GM19438 (cell line): ENCODE results near the gene HDAC4.

Source experiments
- ATAC-seq: cut with Tn5 transposase; IDR thresholded peaks from one replicate; pipeline ENCODE4 v1.9.1; 2021; ENCODE audit warnings: low read depth; ENCODE audit not compliant: unreplicated experiment

HDAC4 gene

DNA sequence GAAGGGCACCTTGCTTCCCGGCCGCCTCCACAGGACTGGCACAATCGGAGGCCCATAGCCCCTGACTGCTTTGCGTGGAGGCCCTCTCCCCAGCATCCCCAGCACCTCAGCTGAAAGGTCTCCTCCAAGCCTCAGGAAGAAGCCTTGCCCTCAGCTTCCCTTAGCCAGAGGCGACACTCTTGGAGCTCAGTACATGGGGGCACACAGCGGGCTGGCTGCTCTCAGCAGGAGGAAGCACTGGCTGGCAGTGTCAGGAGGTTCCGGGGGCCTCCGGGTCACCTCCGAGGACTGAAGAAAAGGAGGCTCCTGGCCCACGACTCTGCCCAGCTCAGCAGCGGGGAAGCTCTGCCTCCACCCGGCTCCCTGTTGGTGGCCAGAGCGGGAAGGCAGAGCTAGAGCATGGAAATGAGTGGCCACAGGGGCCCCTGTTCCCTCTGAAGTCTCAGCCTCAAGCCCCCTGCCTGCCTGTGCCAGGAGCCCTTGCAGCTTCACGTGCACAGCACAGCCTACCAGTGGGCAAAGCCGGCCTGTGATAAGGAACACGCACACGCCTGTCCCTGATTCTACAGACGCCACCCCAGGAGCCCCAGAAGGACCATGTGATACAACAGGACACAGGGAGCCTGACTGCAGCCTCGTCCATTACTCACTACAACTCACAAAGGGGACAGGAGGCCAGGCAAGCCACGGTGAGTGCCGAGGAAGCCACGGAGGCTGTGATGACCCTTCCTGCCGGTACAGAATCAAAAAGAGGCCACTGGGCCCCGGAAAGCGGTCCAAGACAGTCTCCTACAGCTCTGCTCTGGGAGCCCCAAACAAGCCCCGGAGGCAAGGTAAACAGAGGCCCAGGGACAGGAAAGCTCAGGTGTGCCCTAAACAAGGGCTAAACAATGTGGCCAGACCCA, 15.5 kb downstream of the HDAC4 start:
- no peak for ATAC-seq

DNA sequence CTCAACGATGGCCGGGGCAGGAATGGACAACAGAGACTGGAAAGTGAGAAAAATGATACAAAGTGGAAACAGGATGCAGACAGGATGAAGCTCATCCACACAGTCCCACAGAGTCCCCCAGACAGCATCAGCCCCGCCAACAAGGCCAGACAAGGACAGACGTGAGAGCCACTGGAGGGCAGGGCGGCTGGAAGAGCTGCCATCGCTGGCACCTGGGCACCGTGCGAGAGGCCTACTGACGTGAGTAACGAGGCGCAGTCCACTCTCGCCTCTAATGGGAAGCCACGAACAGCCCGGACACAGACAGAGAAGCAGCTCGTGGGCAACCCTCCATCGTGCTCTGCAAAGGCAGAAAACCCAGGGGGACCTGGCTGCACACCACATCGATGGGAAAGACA, 17.1 kb downstream of the HDAC4 start:
- ATAC-seq = no peak

GRCh38 chr2:239383036-239383758, 17.6 kb downstream of the HDAC4 start:
- no peak for ATAC-seq

GRCh38 chr2:239382384-239382880, 18.4 kb downstream of the HDAC4 start:
- ATAC-seq = no peak

DNA sequence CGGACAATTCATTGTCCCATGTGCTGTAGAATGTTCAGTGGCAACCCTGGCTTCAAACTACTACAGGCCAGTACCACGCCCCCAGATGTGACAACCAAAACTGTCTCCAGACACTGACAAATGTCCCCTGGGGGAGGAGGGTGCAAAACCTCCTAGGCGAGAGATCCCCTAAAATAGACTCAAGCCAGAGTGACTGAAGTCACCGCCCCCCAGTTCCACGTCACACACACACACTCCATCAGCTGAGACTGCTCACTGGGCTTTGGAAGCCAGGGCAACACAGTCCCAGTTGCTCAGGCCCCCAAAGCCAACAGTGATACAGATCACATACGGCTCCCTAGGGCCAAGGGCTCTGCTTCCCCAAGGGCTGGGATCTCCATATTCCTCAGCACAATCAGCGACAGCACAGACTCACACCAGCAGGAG, 19.1 kb downstream of the HDAC4 start:
- ATAC-seq = peak; percentile 35

- peak; percentile 58 for ATAC-seq
Observed at GRCh38 chr2:239380831-239381708, 19.8 kb downstream of the HDAC4 start.

DNA sequence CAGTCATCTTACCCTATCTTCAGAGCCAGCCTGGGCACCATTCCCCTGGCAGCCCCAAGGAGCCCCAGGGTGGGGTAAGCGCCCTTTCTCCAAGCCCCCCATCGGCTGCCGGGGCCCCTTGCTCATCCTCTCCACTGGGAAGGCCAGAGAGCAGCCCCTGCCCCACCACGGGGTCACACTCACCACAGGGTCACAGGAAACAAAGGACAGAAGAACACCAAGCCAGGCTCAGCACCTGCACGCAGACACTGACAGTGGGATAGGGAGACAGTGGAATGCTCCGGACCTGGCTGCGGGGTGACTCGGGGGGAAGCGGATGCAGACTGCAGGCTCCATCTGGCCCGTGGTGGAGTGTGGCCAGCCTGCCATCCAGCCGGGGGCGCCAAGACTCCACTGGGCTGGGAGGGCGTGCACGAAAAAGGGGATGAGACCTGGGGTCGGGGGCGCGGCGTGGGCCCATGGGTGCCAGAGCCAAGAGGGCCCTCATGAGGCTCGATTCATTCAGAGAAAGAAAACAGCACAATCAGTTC, 21.1 kb downstream of the HDAC4 start:
- ATAC-seq = no peak

GRCh38 chr2:239378918-239379640, 21.7 kb downstream of the HDAC4 start:
- no peak for ATAC-seq

- ATAC-seq = no peak
Observed at GRCh38 chr2:239378021-239378917, 22.6 kb downstream of the HDAC4 start.

- no peak for ATAC-seq
Observed at GRCh38 chr2:239377591-239377990, 23.2 kb downstream of the HDAC4 start.

GRCh38 chr2:239376942-239377531, 23.8 kb downstream of the HDAC4 start:
- no peak for ATAC-seq

- ATAC-seq = no peak
Observed at GRCh38 chr2:239376351-239376750, 24.5 kb downstream of the HDAC4 start.

GRCh38 chr2:239375278-239376061, 25.4 kb downstream of the HDAC4 start:
- no peak for ATAC-seq

- no peak for ATAC-seq
Observed at GRCh38 chr2:239374896-239375277, 25.9 kb downstream of the HDAC4 start.

DNA sequence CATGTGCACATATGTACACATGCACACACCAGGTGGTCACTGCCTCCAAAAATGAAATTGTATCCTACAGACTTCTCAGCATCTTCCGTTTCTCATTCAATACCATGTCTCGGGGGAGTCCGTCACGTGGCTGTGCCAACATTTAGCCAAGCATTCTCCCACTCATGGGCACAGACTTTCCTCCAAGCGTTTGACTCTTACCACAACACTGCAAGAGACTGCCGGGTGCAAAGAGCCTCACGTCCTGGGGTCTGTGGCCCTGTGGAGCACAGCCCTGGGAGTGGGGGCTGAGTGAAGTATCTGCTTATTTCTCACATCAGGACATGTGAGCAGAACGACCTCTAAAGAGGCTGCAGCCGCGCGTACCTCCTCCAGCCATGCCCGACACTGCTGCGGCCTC, 28.0 kb downstream of the HDAC4 start:
- no peak for ATAC-seq

GRCh38 chr2:239371726-239372686, 28.8 kb downstream of the HDAC4 start:
- no peak for ATAC-seq
